ENCODE results near the gene HABP4. TPM values are rescaled to one million over a fixed set of nuclear protein-coding genes. Genes with fewer than 3 reads are reported as not detected.

Gene HABP4
- total RNA-seq, 2 experiments from 2014 or later, result 5.8 to 7.3 TPM

GRCh38 chr9:96436456-96437126 lies 13.4 kb upstream of the HABP4 start:
- DNase-seq (no peak), ATAC-seq (no peak)
- Mint-ChIP-seq H3K27me3 (peaks cover 2% of the 10 kb centered on the region), H3K4me1 (no peaks in the 10 kb centered on the region), H3K9me3 (ENCODE audit: low read depth) (peaks cover under 1% of the 10 kb centered on the region), H3K4me3 (no peak overlapping the region), H3K36me3 (ENCODE audit: low read depth) (no peaks in the 10 kb centered on the region), H3K27ac (no peak overlapping the region)
- intact Hi-C loops (cut with DNase I, micrococcal nuclease), result no loop called here
- ChIA-PET CTCF (interaction anchor here (1.4 to 2.7 kb wide), 2 partner anchors 13 to 230 kb away, joined by 6 to 8 read pairs; partner anchors contain the start of gene HABP4), POLR2A (no interaction called here)

DNA sequence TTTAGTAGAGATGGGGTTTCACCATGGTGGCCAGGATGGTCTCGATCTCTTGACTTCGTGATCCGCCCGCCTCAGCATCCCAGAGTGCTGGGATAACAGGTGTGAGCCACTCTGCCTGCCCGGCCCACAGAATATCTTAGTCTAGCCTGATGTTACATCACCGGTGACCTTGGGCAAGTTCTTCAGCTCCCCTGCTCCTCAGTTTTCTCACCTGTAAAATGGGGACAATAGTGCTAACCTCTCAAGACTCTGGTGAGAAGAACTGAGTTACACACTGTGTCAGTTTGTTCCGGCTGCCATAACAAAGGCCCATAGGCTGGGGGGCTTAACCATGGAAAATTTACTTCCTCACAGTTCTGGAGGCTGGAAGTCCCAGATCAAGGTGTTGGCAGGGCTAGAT lies 12.5 kb upstream of the HABP4 start:
- intact Hi-C loops (cut with DNase I, micrococcal nuclease), result no loop called here
- peaks cover 2% of the 10 kb centered on the region for H3K27me3 Mint-ChIP-seq
- DNase-seq (no peak), ATAC-seq (no peak)
- no peak overlapping the region for H3K4me3 Mint-ChIP-seq
- CTCF ChIA-PET, result interaction anchor here (2.7 kb wide), 1 partner anchor 229 kb away, joined by 8 read pairs; no protein-coding TSS in a partner anchor
- no peaks in the 10 kb centered on the region for H3K36me3 Mint-ChIP-seq (ENCODE audit: low read depth)
- peaks cover 3% of the 10 kb centered on the region for H3K9me3 Mint-ChIP-seq (ENCODE audit: low read depth)
- no peaks in the 10 kb centered on the region for H3K4me1 Mint-ChIP-seq
- H3K27ac Mint-ChIP-seq, result no peak overlapping the region
- POLR2A ChIA-PET, result no interaction called here

DNA sequence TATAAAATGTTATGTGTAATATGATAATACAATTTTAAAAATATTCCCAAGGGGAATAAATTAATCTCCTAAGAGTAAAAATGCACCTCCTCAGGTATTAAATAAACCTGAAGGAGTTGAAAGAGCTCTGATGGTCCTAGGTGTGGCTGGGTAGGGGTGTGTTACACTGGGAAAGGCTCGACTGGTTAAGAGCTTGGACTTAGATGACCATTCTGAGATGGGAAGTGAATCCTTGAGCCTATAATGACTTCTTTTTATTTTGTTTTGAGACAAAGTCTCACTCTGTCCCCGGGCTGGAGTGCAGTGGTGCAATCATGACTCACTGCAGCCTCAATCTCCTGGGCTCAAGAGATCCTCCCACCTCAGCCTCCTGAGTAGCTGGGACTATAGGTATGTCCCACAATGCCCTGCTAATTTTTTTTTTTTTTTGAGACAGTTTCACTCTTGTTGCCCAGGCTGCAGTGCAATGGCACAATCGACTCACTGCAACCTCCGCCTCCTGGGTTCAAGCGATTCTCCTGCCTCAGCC lies 9.2 kb upstream of the HABP4 start:
- no peaks in the 10 kb centered on the region for H3K4me1 Mint-ChIP-seq
- H3K27me3 Mint-ChIP-seq, result no peaks in the 10 kb centered on the region
- intact Hi-C loops (cut with DNase I, micrococcal nuclease), result loop anchor here (1.0 to 5.0 kb wide), 3 partner anchors 212 to 227 kb away; no protein-coding TSS in a partner anchor
- H3K4me3 Mint-ChIP-seq, result no peak overlapping the region
- ATAC-seq (no peak), DNase-seq (no peak)
- ChIA-PET POLR2A (no interaction called here), CTCF (interaction anchor here (0.6 to 1.8 kb wide), 8 partner anchors 9 to 605 kb away, joined by 3 to 5 read pairs (median 3); partner anchors contain the start of genes HABP4 and PRXL2C)
- peaks cover 3% of the 10 kb centered on the region for H3K9me3 Mint-ChIP-seq (ENCODE audit: low read depth)
- H3K27ac Mint-ChIP-seq, result no peak overlapping the region
- H3K36me3 Mint-ChIP-seq (ENCODE audit: low read depth), result no peaks in the 10 kb centered on the region

DNA sequence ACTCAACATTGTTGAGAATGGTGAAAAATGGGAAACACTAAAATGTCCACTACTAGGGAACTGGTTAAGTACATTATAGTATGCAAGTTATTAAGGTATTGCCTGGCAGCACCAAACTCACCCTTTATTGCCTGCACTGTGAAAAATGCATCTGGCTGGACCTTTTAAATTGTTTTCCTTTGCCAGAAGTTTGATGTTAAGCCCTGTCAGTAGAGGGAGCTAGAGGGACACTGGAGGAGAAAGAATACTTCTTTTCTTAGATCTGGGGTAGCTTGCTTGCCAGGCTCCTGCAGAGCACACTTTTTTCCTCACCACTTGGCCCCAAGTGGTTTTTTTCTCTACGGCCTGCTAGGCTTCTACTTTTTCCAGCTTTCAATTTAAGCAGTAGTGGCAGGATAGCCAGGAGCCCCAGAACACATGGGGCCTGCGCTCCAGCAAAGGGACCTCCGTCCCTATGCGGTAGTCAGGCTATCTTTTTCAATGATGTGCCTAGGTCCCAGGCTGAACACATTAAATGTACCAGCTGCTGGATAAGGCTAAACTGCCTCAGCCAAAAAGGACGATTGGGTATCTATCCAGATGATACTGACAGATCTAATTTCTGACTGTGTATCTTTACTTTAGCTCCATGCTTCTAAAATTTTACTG lies 8.0 kb upstream of the HABP4 start:
- POLR2A ChIA-PET, result no interaction called here
- Mint-ChIP-seq H3K4me3 (no peak overlapping the region), H3K27me3 (no peaks in the 10 kb centered on the region), H3K36me3 (ENCODE audit: low read depth) (no peaks in the 10 kb centered on the region), H3K4me1 (no peaks in the 10 kb centered on the region), H3K27ac (no peak overlapping the region), H3K9me3 (ENCODE audit: low read depth) (peaks cover 3% of the 10 kb centered on the region)
- intact Hi-C loops (cut with DNase I, micrococcal nuclease), result loop anchor here (1.0 to 5.0 kb wide), 5 partner anchors 111 to 225 kb away; no protein-coding TSS in a partner anchor
- peak; percentile 28 for DNase-seq
- CTCF ChIA-PET, result interaction anchor here (0.5 to 1.8 kb wide), 20 partner anchors 10 to 244 kb away, joined by 3 to 13 read pairs (median 4); partner anchors contain the start of gene PRXL2C
- peak; percentile 65 for ATAC-seq

DNA sequence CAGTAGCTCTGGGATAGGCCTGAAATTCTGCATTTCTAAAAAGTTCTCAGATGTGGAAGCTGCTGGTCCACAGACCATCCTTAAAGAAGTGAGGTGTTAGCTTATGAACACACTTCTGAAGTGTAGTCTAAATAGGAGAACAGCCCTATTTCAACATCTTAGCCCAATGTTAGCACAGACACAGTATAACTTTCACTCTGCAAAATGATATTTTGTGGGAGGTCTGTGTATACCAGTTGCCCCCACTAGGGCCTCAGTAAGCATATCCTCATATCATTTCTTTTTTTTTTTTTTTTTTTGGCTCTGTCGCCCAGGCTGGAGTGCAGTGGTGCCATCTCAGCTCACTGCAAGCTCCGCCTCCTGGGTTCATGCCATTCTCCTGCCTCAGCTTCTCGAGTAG lies 7.5 kb upstream of the HABP4 start:
- Mint-ChIP-seq H3K27me3 (no peaks in the 10 kb centered on the region), H3K4me3 (no peak overlapping the region), H3K27ac (no peak overlapping the region), H3K36me3 (ENCODE audit: low read depth) (no peaks in the 10 kb centered on the region), H3K9me3 (ENCODE audit: low read depth) (peaks cover 3% of the 10 kb centered on the region), H3K4me1 (no peaks in the 10 kb centered on the region)
- DNase-seq (no peak), ATAC-seq (no peak)
- POLR2A ChIA-PET, result interaction anchor here (0.6 kb wide), 1 partner anchor 1421 kb away, joined by 5 read pairs; no protein-coding TSS in a partner anchor
- intact Hi-C loops (cut with DNase I, micrococcal nuclease), result loop anchor here (1.0 to 5.0 kb wide), 4 partner anchors 111 to 225 kb away; no protein-coding TSS in a partner anchor
- CTCF ChIA-PET, result interaction anchor here (0.5 to 1.8 kb wide), 20 partner anchors 9 to 243 kb away, joined by 3 to 13 read pairs (median 4); partner anchors contain the start of gene PRXL2C

DNA sequence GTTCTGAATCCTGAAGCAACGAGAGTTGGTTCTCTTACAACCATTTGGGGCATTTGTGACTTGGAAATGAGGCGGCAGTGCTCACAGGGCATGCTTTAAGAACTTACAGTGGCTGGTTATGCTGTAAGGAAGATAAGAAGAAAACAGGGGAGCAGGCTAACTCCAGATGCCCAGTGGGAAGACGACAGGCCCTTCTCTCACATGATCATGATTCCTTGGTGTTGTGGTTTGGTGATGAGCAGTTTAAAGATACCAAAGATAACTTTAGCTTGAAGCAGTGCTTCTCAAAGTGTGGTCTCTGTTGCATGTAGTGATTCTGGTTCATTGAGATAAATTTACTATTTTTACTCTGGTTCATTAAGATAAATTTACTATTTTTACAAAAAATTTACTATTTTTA lies 2.6 kb upstream of the HABP4 start:
- H3K27ac Mint-ChIP-seq, result no peak overlapping the region
- intact Hi-C loops (cut with DNase I, micrococcal nuclease), result no loop called here
- ATAC-seq (no peak), DNase-seq (no peak)
- H3K4me1 Mint-ChIP-seq, result peaks cover 16% of the 10 kb centered on the region
- no peaks in the 10 kb centered on the region for H3K9me3 Mint-ChIP-seq (ENCODE audit: low read depth)
- no peak overlapping the region for H3K4me3 Mint-ChIP-seq
- H3K36me3 Mint-ChIP-seq (ENCODE audit: low read depth), result no peaks in the 10 kb centered on the region
- CTCF ChIA-PET, result no interaction called here
- H3K27me3 Mint-ChIP-seq, result peaks cover 9% of the 10 kb centered on the region
- POLR2A ChIA-PET, result no interaction called here

- H3K4me1 Mint-ChIP-seq, result peaks cover 22% of the 10 kb centered on the region
These were observed 1.3 kb upstream of the HABP4 start for GRCh38 chr9:96448546-96449170.

GRCh38 chr9:96449523-96449844 lies 485 bp upstream of the HABP4 start:
- POLR2A ChIA-PET, result interaction anchor here (0.6 to 1.8 kb wide), 5 partner anchors 15 to 1721 kb away, joined by 3 to 5 read pairs (median 3); no protein-coding TSS in a partner anchor
- no peak overlapping the region for H3K27ac Mint-ChIP-seq
- intact Hi-C loops (cut with DNase I, micrococcal nuclease), result no loop called here

More at GRCh38 chr9:96448546-96449170, 1.3 kb upstream of the HABP4 start:
- CTCF ChIA-PET, result interaction anchor here (0.6 to 1.5 kb wide), 5 partner anchors 8 to 205 kb away, joined by 3 to 5 read pairs (median 3); no protein-coding TSS in a partner anchor
- POLR2A ChIA-PET, result interaction anchor here (1.8 kb wide), 1 partner anchor 117 kb away, joined by 5 read pairs; no protein-coding TSS in a partner anchor
- Mint-ChIP-seq H3K4me3 (no peak overlapping the region), H3K9me3 (ENCODE audit: low read depth) (no peaks in the 10 kb centered on the region), H3K27ac (no peak overlapping the region), H3K27me3 (peaks cover 9% of the 10 kb centered on the region), H3K36me3 (ENCODE audit: low read depth) (no peaks in the 10 kb centered on the region)
- DNase-seq (no peak), ATAC-seq (no peak)
- intact Hi-C loops (cut with DNase I, micrococcal nuclease), result no loop called here

DNA sequence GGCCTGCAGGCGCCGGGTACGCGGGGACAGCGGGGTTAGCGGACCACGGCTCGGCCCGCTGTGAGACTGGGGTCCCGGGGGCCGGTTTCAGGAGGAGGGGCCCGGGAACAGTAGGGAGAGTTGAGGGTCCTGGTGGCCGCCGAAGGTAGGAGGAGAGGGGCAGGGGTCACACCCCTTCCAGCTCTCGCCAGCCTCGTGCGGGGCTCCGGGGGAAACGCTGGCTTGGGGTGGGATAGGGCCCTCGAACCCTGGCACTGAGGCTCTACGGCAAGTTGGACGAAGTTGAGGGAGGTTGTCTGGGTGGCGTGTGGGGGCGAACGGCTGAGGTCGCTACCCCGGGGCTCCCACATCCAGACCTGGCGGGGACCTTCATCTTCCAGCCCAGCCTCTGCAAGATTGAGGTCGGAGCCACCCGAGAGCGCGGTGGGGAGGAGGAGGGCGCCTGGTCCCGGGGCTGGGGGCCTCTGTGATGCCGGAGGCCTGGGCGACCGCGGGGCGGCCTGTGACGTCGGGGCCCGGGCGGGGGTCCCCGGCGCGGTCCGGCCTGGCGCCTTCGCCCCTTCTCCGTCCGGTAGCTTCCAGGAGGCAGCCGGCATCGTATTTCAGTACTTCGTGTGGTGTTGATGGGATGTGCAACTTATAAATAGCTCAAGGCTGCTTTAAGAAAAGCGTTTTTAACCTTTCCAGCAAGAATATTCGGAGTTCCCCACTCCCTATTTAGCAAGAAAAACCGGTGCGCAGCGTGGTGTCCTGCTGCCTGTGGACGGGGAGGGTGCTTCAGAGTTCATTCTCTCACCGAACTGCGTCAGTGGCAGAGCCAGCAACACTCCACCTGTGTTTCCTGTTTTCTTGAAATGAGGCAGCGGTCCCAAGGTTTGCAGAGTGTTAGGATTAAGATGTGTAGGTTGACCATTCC lies 902 bp downstream of the HABP4 start:
- H3K36me3 Mint-ChIP-seq (ENCODE audit: low read depth), result no peaks in the 10 kb centered on the region
- H3K9me3 Mint-ChIP-seq (ENCODE audit: low read depth), result no peaks in the 10 kb centered on the region
- DNase-seq (peak; percentile 56), ATAC-seq (no peak)
- POLR2A ChIA-PET, result no interaction called here
- CTCF ChIA-PET, result interaction anchor here (0.6 to 2.8 kb wide), 3 partner anchors 9 to 167 kb away, joined by 3 to 13 read pairs (median 6); no protein-coding TSS in a partner anchor
- H3K4me1 Mint-ChIP-seq, result peaks cover 24% of the 10 kb centered on the region
- peak overlapping the region; percentile 73 for H3K27ac Mint-ChIP-seq
- intact Hi-C loops (cut with DNase I, micrococcal nuclease), result loop anchor here (1.0 to 10.0 kb wide), 12 partner anchors 27 to 1182 kb away; partner anchors contain the start of genes CDC14B (in 1 of the 2), NCBP1 (in 1 of the 2), TSTD2 (in 1 of the 2) and ZNF367 (in 1 of the 2)
- H3K4me3 Mint-ChIP-seq, result peak overlapping the region; percentile 84
- H3K27me3 Mint-ChIP-seq, result peaks cover 9% of the 10 kb centered on the region

More at GRCh38 chr9:96449523-96449844, 485 bp upstream of the HABP4 start:
- no peaks in the 10 kb centered on the region for H3K36me3 Mint-ChIP-seq (ENCODE audit: low read depth)
- CTCF ChIA-PET, result interaction anchor here (0.6 to 1.7 kb wide), 11 partner anchors 9 to 229 kb away, joined by 3 to 8 read pairs (median 4); no protein-coding TSS in a partner anchor
- ATAC-seq (peak; percentile 20), DNase-seq (no peak)
- H3K27me3 Mint-ChIP-seq, result peaks cover 9% of the 10 kb centered on the region
- H3K9me3 Mint-ChIP-seq (ENCODE audit: low read depth), result no peaks in the 10 kb centered on the region
- peak overlapping the region; percentile 84 for H3K4me3 Mint-ChIP-seq
- peaks cover 24% of the 10 kb centered on the region for H3K4me1 Mint-ChIP-seq

DNA sequence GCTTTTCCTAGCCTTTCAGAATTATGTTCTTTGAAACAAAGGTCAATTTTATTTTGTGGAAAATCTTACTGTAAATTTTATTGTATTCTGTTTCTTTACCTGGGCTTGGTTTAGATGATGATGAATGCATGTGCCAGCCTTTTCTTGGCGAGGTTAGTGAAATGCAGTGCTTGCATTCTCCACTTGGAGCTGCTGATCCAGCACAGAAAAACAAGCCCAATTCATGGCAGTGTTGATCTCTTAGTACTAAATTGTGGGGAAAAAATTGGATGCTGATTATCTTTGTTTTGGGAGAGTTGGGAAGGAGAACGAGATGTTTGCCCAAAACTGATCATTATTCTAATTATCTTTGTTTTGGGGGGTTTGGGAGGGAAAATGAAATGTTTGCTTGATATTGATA lies 3.7 kb downstream of the HABP4 start:
- Mint-ChIP-seq H3K4me3 (no peak overlapping the region), H3K4me1 (peaks cover 24% of the 10 kb centered on the region), H3K9me3 (ENCODE audit: low read depth) (no peaks in the 10 kb centered on the region), H3K27ac (no peak overlapping the region), H3K27me3 (peaks cover 4% of the 10 kb centered on the region), H3K36me3 (ENCODE audit: low read depth) (peaks cover 2% of the 10 kb centered on the region)
- peak; percentile 24 for DNase-seq
- ChIA-PET POLR2A (no interaction called here), CTCF (interaction anchor here (0.8 to 2.0 kb wide), 5 partner anchors 25 to 116 kb away, joined by 3 to 7 read pairs (median 4); no protein-coding TSS in a partner anchor)
- intact Hi-C loops (cut with DNase I, micrococcal nuclease), result loop anchor here (5.0 to 10.0 kb wide), 3 partner anchors 39 to 321 kb away; partner anchors contain the start of gene ZNF510 (in 1 of the 2)
- no peak for ATAC-seq

Data from activated CD4-positive, alpha-beta T cell treated with anti-CD3 and anti-CD28 coated beads for 36 hours (primary cell).